ENCODE results near the gene HNRNPA2B1.
"Not testable (repeated sequence)": the region's sequence is repeated elsewhere in the genome, so short reads cannot be mapped to it uniquely, and the experiment has no call there.

The HNRNPA2B1 gene

DNA sequence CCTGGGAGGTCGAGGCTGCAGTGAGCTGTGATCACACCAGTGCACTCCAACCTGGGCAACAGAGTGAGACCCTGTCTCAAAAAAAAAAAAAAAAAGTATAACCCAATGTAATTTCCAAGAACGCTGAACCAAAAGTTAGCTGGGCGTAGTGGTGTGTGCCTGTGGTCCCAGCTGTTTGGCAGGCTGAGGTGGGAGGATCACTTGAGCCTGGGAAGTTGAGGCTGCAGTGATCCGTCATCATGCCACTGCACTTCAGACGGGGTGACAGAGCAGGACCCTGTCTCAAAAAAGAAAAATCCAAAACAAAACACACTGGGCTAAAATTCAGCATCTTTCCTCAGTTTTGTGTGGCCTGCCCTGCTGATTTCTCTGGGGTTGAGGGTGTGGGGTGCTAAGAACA is 21.1 kb downstream of the HNRNPA2B1 start:
- no peaks in the 10 kb centered on the region for H3K9me2 ChIP-seq (replicated peaks; ENCODE audit: insufficient read depth, low read length)
- H4K20me1 ChIP-seq (ENCODE audit: low read depth, low read length), result no peaks in the 10 kb centered on the region
- H3F3A ChIP-seq (ENCODE audit: insufficient read depth), result peaks cover 37% of the 10 kb centered on the region
- no peaks in the 10 kb centered on the region for H3K79me2 ChIP-seq (ENCODE audit: insufficient read depth, low read length)
- H3K4me3 ChIP-seq (ENCODE audit: insufficient read depth, low read length, poor library complexity, severe bottlenecking), result no peak overlapping the region
- no peak overlapping the region for H3K9ac ChIP-seq (ENCODE audit: low read length)
- no peaks in the 10 kb centered on the region for H3K36me3 ChIP-seq (ENCODE audit: low read length)
- TF ChIP-seq, protein P1, sequence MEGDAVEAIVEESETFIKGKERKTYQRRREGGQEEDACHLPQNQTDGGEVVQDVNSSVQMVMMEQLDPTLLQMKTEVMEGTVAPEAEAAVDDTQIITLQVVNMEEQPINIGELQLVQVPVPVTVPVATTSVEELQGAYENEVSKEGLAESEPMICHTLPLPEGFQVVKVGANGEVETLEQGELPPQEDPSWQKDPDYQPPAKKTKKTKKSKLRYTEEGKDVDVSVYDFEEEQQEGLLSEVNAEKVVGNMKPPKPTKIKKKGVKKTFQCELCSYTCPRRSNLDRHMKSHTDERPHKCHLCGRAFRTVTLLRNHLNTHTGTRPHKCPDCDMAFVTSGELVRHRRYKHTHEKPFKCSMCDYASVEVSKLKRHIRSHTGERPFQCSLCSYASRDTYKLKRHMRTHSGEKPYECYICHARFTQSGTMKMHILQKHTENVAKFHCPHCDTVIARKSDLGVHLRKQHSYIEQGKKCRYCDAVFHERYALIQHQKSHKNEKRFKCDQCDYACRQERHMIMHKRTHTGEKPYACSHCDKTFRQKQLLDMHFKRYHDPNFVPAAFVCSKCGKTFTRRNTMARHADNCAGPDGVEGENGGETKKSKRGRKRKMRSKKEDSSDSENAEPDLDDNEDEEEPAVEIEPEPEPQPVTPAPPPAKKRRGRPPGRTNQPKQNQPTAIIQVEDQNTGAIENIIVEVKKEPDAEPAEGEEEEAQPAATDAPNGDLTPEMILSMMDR (IDR thresholded peaks at IDR 0.05; ENCODE audit: insufficient read depth, low read length, poor library complexity, severe bottlenecking), result no peak
- TF ChIP-seq EZH2phosphoT487 (conservative IDR thresholded peaks at IDR 0.05; ENCODE audit: low read length), result no peak
- no peaks in the 10 kb centered on the region for H3K27me3 ChIP-seq (ENCODE audit: low read length)
- H3K9me3 ChIP-seq (ENCODE audit: insufficient read depth, low read length), result no peaks in the 10 kb centered on the region
- H3K27ac ChIP-seq (ENCODE audit: low read depth, low read length), result no peak overlapping the region
- H3K4me2 ChIP-seq (ENCODE audit: low read depth, low read length, poor library complexity, severe bottlenecking), result no peak overlapping the region
- H2AFZ ChIP-seq (ENCODE audit: low read depth, low read length, severe bottlenecking), result no peak overlapping the region

DNA sequence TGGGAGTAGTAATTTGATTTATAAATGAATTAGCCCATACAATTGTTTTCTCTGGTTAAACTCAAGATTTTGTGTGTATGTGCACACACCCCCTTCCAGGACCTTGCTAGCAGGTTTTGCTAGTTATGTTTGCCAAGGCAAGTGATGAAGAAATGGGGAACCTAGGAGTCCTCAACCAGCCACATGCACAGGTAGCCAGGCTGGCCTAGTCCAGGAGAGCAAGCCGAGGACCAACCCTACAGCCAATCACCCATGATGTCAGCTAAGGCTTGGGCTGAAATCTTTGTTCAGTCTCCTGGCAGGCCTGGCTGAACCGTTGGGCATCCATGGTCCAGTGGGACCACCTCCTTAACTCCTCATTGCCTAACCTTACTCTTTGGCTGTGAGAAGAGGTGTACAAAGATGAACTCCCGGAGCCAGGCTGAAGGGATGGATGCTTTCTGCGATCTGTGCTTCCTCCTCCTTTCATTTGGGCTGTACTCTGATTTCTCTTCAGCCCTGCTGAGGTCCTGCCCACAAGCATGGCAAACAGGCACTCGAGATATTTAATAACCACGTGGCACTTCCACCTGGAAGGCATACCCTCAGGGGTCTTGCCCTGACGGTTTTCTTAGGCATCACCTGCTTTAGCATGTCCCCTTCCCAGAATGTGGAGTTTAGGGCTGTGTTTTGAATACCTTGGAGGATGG is 22.1 kb downstream of the HNRNPA2B1 start:
- TF ChIP-seq EZH2phosphoT487 (conservative IDR thresholded peaks at IDR 0.05; ENCODE audit: low read length), result no peak
- TF ChIP-seq, protein P1 (IDR thresholded peaks at IDR 0.05; ENCODE audit: insufficient read depth, low read length, poor library complexity, severe bottlenecking), result no peak
- Histone ChIP-seq H3F3A (ENCODE audit: insufficient read depth) (peaks cover 27% of the 10 kb centered on the region), H3K9ac (ENCODE audit: low read length) (no peak overlapping the region), H3K27ac (ENCODE audit: low read depth, low read length) (no peak overlapping the region), H3K4me2 (ENCODE audit: low read depth, low read length, poor library complexity, severe bottlenecking) (no peak overlapping the region), H3K9me3 (ENCODE audit: insufficient read depth, low read length) (no peaks in the 10 kb centered on the region), H4K20me1 (ENCODE audit: low read depth, low read length) (no peaks in the 10 kb centered on the region), H3K79me2 (ENCODE audit: insufficient read depth, low read length) (no peaks in the 10 kb centered on the region), H3K4me3 (ENCODE audit: insufficient read depth, low read length, poor library complexity, severe bottlenecking) (no peak overlapping the region), H3K36me3 (ENCODE audit: low read length) (no peaks in the 10 kb centered on the region), H2AFZ (ENCODE audit: low read depth, low read length, severe bottlenecking) (no peak overlapping the region), H3K9me2 (replicated peaks; ENCODE audit: insufficient read depth, low read length) (no peaks in the 10 kb centered on the region), H3K27me3 (ENCODE audit: low read length) (no peaks in the 10 kb centered on the region)

DNA sequence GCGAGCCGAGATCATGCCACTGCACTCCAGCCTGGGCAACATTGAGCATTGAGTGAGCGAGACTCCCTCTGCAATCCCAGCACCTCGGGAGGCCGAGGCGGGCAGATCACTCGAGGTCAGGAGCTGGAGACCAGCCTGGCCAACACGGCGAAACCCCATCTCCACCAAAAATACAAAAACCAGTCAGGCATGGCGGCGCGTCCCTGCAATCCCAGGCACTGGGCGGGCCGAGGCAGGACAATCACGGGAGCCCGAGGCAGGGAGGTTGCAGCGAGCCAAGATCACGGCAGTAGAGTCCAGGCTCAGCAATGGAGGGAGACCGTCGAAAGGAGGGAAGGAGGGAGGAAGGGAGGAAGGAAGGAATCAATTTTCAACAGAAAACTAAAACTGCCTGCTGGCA is 23.3 kb downstream of the HNRNPA2B1 start:
- not testable (repeated sequence) for H2AFZ ChIP-seq (ENCODE audit: low read depth, low read length, severe bottlenecking); H3K9me3 ChIP-seq (ENCODE audit: insufficient read depth, low read length); H3K4me2 ChIP-seq (ENCODE audit: low read depth, low read length, poor library complexity, severe bottlenecking); H3K27me3 ChIP-seq (ENCODE audit: low read length); H3K9me2 ChIP-seq (replicated peaks; ENCODE audit: insufficient read depth, low read length); H4K20me1 ChIP-seq (ENCODE audit: low read depth, low read length); H3K79me2 ChIP-seq (ENCODE audit: insufficient read depth, low read length); H3K27ac ChIP-seq (ENCODE audit: low read depth, low read length); H3K36me3 ChIP-seq (ENCODE audit: low read length); H3K9ac ChIP-seq (ENCODE audit: low read length); H3K4me3 ChIP-seq (ENCODE audit: insufficient read depth, low read length, poor library complexity, severe bottlenecking)
- peaks cover 15% of the 10 kb centered on the region for H3F3A ChIP-seq (ENCODE audit: insufficient read depth)

DNA sequence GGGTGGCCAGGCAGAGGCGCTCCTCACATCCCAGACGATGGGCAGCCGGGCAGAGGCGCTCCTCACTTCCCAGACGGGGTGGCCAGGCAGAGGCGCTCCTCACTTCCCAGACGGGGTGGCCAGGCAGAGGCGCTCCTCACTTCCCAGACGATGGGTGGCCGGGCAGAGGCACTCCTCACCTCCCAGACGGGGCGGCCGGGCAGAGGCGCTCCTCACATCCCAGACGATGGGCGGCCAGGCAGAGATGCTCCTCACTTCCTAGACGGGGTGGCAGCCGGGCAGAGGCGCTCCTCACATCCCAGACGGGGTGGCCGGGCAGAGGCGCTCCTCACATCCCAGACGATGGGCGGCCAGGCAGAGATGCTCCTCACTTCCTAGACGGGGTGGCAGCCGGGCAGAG is 23.9 kb downstream of the HNRNPA2B1 start:
- not testable (repeated sequence) for H4K20me1 ChIP-seq (ENCODE audit: low read depth, low read length); H3K9me3 ChIP-seq (ENCODE audit: insufficient read depth, low read length); H3K4me2 ChIP-seq (ENCODE audit: low read depth, low read length, poor library complexity, severe bottlenecking); H3K4me3 ChIP-seq (ENCODE audit: insufficient read depth, low read length, poor library complexity, severe bottlenecking); H3K9me2 ChIP-seq (replicated peaks; ENCODE audit: insufficient read depth, low read length); H3K27me3 ChIP-seq (ENCODE audit: low read length); H3F3A ChIP-seq (ENCODE audit: insufficient read depth); H2AFZ ChIP-seq (ENCODE audit: low read depth, low read length, severe bottlenecking); H3K79me2 ChIP-seq (ENCODE audit: insufficient read depth, low read length); H3K27ac ChIP-seq (ENCODE audit: low read depth, low read length); H3K36me3 ChIP-seq (ENCODE audit: low read length); H3K9ac ChIP-seq (ENCODE audit: low read length)

DNA sequence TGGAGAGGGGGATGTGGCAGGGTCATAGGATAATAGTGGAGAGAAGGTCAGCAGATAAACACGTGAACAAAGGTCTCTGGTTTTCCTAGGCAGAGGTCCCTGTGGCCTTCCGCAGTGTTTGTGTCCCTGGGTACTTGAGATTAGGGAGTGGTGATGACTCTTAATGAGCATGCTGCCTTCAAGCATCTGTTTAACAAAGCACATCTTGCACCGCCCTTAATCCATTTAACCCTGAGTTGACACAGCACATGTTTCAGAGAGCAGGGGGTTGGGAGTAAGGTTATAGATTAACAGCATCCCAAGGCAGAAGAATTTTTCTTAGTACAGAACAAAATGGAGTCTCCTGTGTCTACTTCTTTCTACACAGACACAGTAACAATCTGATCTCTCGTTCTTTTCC is 24.6 kb downstream of the HNRNPA2B1 start:
- H3K9me2 ChIP-seq (replicated peaks; ENCODE audit: insufficient read depth, low read length); H3F3A ChIP-seq (ENCODE audit: insufficient read depth); H3K79me2 ChIP-seq (ENCODE audit: insufficient read depth, low read length); H3K27ac ChIP-seq (ENCODE audit: low read depth, low read length); H3K4me2 ChIP-seq (ENCODE audit: low read depth, low read length, poor library complexity, severe bottlenecking); H4K20me1 ChIP-seq (ENCODE audit: low read depth, low read length); H3K9ac ChIP-seq (ENCODE audit: low read length); H3K9me3 ChIP-seq (ENCODE audit: insufficient read depth, low read length); H3K36me3 ChIP-seq (ENCODE audit: low read length); H3K27me3 ChIP-seq (ENCODE audit: low read length); H2AFZ ChIP-seq (ENCODE audit: low read depth, low read length, severe bottlenecking); H3K4me3 ChIP-seq (ENCODE audit: insufficient read depth, low read length, poor library complexity, severe bottlenecking): not testable (repeated sequence)

Data from SU-DHL-6 (cell line).